DLD1 (cell line): ENCODE results near the gene GLYATL3.
"Not testable (repeated sequence)": the region's sequence is repeated elsewhere in the genome, so short reads cannot be mapped to it uniquely, and the experiment has no call there.

ENCODE experiments used
- in situ Hi-C: cut with HindIII; loops from 2 replicates; pipeline ENCODE4 v1.10.0; 2017; ENCODE audit warnings: low sequenced_read_pairs

Gene GLYATL3

GRCh38 chr6:49499623-49500022, at the start of gene GLYATL3:
Gene GLYATL3 (plus strand): TSS chr6:49499923. CDS start chr6:49511991, 12,068 bp downstream.
- in situ Hi-C loops = no loop called here

GRCh38 chr6:49453221-49453620, 46.5 kb upstream of the GLYATL3 start:
- in situ Hi-C loops = no loop called here

- in situ Hi-C loops = no loop called here
Measured at GRCh38 chr6:49454787-49455709, 44.7 kb upstream of the GLYATL3 start.

- in situ Hi-C loops = no loop called here
Measured at GRCh38 chr6:49457771-49458170, 42.0 kb upstream of the GLYATL3 start.

GRCh38 chr6:49462071-49462470, 37.7 kb upstream of the GLYATL3 start:
- in situ Hi-C loops = loop anchor here (5.0 kb wide), 1 partner anchor 50 kb away; no protein-coding TSS in a partner anchor

GRCh38 chr6:49462599-49462926, 37.2 kb upstream of the GLYATL3 start:
- in situ Hi-C loops = loop anchor here (5.0 kb wide), 1 partner anchor 50 kb away; no protein-coding TSS in a partner anchor

GRCh38 chr6:49462927-49463611, 36.7 kb upstream of the GLYATL3 start, which contains the start of the genes CENPQ and MMUT:
Gene CENPQ (plus strand): TSS chr6:49463370. CDS start chr6:49470177, 6,807 bp downstream.
Gene MMUT (minus strand): TSS chr6:49463253. CDS start chr6:49459466, 3,787 bp downstream.
- in situ Hi-C loops = loop anchor here (5.0 kb wide), 1 partner anchor 51 kb away; no protein-coding TSS in a partner anchor

- in situ Hi-C loops = loop anchor here (5.0 kb wide), 1 partner anchor 51 kb away; no protein-coding TSS in a partner anchor
Measured at GRCh38 chr6:49463612-49463967, 36.1 kb upstream of the GLYATL3 start.

- in situ Hi-C loops = loop anchor here (5.0 kb wide), 1 partner anchor 52 kb away; no protein-coding TSS in a partner anchor
Measured at GRCh38 chr6:49464691-49465090, 35.0 kb upstream of the GLYATL3 start.

- in situ Hi-C loops = no loop called here
Measured at GRCh38 chr6:49468042-49468441, 31.7 kb upstream of the GLYATL3 start.

GRCh38 chr6:49476564-49476963, 23.2 kb upstream of the GLYATL3 start:
- in situ Hi-C loops = not testable (repeated sequence)

- in situ Hi-C loops = no loop called here
Measured at GRCh38 chr6:49479308-49479970, 20.3 kb upstream of the GLYATL3 start.

- in situ Hi-C loops = not testable (repeated sequence)
Measured at GRCh38 chr6:49481846-49482245, 17.9 kb upstream of the GLYATL3 start.

- in situ Hi-C loops = not testable (repeated sequence)
Measured at GRCh38 chr6:49483380-49483779, 16.3 kb upstream of the GLYATL3 start.

- in situ Hi-C loops = no loop called here
Measured at GRCh38 chr6:49490633-49491032, 9.1 kb upstream of the GLYATL3 start.

GRCh38 chr6:49497304-49497703, 2.4 kb upstream of the GLYATL3 start:
- in situ Hi-C loops = no loop called here

- in situ Hi-C loops = no loop called here
Measured at GRCh38 chr6:49499126-49499525, 597 bp upstream of the GLYATL3 start.

- in situ Hi-C loops = no loop called here
Measured at GRCh38 chr6:49504666-49505065, 4.9 kb downstream of the GLYATL3 start.

GRCh38 chr6:49506569-49507111, 6.9 kb downstream of the GLYATL3 start:
- in situ Hi-C loops = no loop called here

- in situ Hi-C loops = no loop called here
Measured at GRCh38 chr6:49509342-49509741, 9.6 kb downstream of the GLYATL3 start.
